ENCODE results near the gene CEP20.

DNA sequence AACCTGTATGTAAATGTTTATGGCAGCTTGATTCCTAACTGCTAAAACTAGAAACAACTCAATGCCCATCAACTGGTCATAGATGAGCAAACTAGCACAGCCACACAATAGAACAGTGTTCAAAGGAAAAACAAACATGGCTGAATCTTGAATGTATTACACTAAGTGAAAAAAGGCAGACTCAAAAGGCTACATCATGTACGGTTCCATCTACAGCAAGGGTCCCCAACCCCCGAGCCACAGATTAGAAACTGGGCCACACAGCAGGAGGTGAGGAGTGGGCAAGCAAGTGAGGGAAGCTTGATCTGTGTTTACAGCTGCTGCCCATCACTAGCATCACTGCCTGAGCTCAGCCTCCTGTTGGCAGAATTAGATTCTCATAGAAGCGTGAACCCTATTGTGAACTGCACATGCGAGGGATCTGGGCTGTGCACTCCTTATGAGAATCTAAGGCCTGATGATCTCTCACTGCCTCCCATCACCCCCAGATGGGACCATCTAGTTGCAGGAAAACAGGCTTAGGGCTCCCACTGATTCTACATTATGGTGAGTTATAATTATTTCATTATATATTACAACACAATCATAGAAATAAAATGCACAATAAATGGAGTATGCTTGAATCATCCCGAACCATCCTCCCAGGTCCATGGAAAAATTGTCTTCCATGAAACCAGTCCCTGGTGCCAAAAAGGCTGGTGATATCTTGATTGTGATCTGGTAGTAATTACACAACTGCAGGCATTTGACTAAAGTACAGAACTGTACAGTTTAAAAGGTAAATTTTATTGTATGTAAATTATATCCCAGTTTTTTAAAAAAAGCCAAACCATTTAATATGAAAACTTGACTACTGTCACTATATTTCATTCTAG lies 7.7 kb downstream of the CEP20 start:
- TF ChIP-seq, protein P1, sequence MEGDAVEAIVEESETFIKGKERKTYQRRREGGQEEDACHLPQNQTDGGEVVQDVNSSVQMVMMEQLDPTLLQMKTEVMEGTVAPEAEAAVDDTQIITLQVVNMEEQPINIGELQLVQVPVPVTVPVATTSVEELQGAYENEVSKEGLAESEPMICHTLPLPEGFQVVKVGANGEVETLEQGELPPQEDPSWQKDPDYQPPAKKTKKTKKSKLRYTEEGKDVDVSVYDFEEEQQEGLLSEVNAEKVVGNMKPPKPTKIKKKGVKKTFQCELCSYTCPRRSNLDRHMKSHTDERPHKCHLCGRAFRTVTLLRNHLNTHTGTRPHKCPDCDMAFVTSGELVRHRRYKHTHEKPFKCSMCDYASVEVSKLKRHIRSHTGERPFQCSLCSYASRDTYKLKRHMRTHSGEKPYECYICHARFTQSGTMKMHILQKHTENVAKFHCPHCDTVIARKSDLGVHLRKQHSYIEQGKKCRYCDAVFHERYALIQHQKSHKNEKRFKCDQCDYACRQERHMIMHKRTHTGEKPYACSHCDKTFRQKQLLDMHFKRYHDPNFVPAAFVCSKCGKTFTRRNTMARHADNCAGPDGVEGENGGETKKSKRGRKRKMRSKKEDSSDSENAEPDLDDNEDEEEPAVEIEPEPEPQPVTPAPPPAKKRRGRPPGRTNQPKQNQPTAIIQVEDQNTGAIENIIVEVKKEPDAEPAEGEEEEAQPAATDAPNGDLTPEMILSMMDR (IDR thresholded peaks at IDR 0.05) = no peak
- TF ChIP-seq EZH2phosphoT487 (IDR thresholded peaks at IDR 0.05) (no peak), EZH2 (IDR thresholded peaks at IDR 0.05) (no peak)
